GM18511 (cell line): ENCODE data around the gene ARFGAP1.
"Not testable (repeated sequence)": the region's sequence is repeated elsewhere in the genome, so short reads cannot be mapped to it uniquely, and the experiment has no call there.

ENCODE experiments used
- ATAC-seq: cut with Tn5 transposase; IDR thresholded peaks from one replicate; pipeline ENCODE4 v1.9.1; 2021; ENCODE audit warnings: mild to moderate bottlenecking, moderate library complexity; ENCODE audit not compliant: unreplicated experiment

The ARFGAP1 gene

GRCh38 chr20:63305933-63306672, 33.5 kb downstream of the ARFGAP1 start:
- ATAC-seq, result not testable (repeated sequence)

GRCh38 chr20:63306673-63307537, 34.3 kb downstream of the ARFGAP1 start:
- no peak for ATAC-seq

GRCh38 chr20:63307538-63308217, 35.1 kb downstream of the ARFGAP1 start:
- ATAC-seq, result no peak

- no peak for ATAC-seq
Observed at GRCh38 chr20:63308218-63308911, 35.8 kb downstream of the ARFGAP1 start.

- no peak for ATAC-seq
Observed at GRCh38 chr20:63309261-63310071, 36.9 kb downstream of the ARFGAP1 start.

- no peak for ATAC-seq
Observed at GRCh38 chr20:63310265-63310991, 37.8 kb downstream of the ARFGAP1 start.

- no peak for ATAC-seq
Observed at GRCh38 chr20:63311186-63311832, 38.7 kb downstream of the ARFGAP1 start.

- ATAC-seq, result no peak
Observed at GRCh38 chr20:63311833-63312243, 39.2 kb downstream of the ARFGAP1 start.

- ATAC-seq, result no peak
Observed at GRCh38 chr20:63312273-63312672, 39.7 kb downstream of the ARFGAP1 start.

GRCh38 chr20:63312690-63313348, 40.2 kb downstream of the ARFGAP1 start:
- no peak for ATAC-seq

- no peak for ATAC-seq
Observed at GRCh38 chr20:63313349-63314014, 40.9 kb downstream of the ARFGAP1 start.

- ATAC-seq, result no peak
Observed at GRCh38 chr20:63314015-63314471, 41.4 kb downstream of the ARFGAP1 start.

- ATAC-seq, result no peak
Observed at GRCh38 chr20:63314566-63315239, 42.1 kb downstream of the ARFGAP1 start.

GRCh38 chr20:63315240-63315689, 42.7 kb downstream of the ARFGAP1 start:
- ATAC-seq, result no peak

GRCh38 chr20:63315731-63316491, 43.3 kb downstream of the ARFGAP1 start:
- no peak for ATAC-seq

GRCh38 chr20:63316502-63316921, 43.9 kb downstream of the ARFGAP1 start:
- ATAC-seq, result no peak
